DMS 273 treated with DMSO at 0.1 percent for 48 hours (cell line): ENCODE data around the gene GADD45A.
"Not testable (repeated sequence)": the region's sequence is repeated elsewhere in the genome, so short reads cannot be mapped to it uniquely, and the experiment has no call there.

ENCODE experiments used
- DNase-seq: peaks from one replicate; lab custom pipeline; 2025; lab: John Stamatoyannopoulos, UW

The GADD45A gene

GRCh38 chr1:67721650-67722291, 36.8 kb downstream of the GADD45A start:
- no peak for DNase-seq

- no peak for DNase-seq
Observed at GRCh38 chr1:67722292-67722944, 37.4 kb downstream of the GADD45A start.

GRCh38 chr1:67723126-67723525, 38.1 kb downstream of the GADD45A start:
- DNase-seq: no peak

GRCh38 chr1:67723620-67724019, 38.6 kb downstream of the GADD45A start:
- no peak for DNase-seq

GRCh38 chr1:67724928-67725560, 40.0 kb downstream of the GADD45A start:
- no peak for DNase-seq

GRCh38 chr1:67726224-67726623, 41.2 kb downstream of the GADD45A start:
- DNase-seq: no peak

- DNase-seq: no peak
Observed at GRCh38 chr1:67729872-67730271, 44.9 kb downstream of the GADD45A start.

GRCh38 chr1:67730312-67730711, 45.3 kb downstream of the GADD45A start:
- DNase-seq: not testable (repeated sequence)

GRCh38 chr1:67731322-67731721, 46.3 kb downstream of the GADD45A start:
- DNase-seq: no peak

GRCh38 chr1:67732750-67733151, 47.8 kb downstream of the GADD45A start:
- DNase-seq: peak; percentile 26

- no peak for DNase-seq
Observed at GRCh38 chr1:67733681-67734322, 48.8 kb downstream of the GADD45A start.

- DNase-seq: no peak
Observed at GRCh38 chr1:67734323-67734690, 49.3 kb downstream of the GADD45A start.

- DNase-seq: no peak
Observed at GRCh38 chr1:67735206-67735605, 50.2 kb downstream of the GADD45A start.

- DNase-seq: peak; percentile 52
Observed at GRCh38 chr1:67735806-67736627, 51.0 kb downstream of the GADD45A start.

- no peak for DNase-seq
Observed at GRCh38 chr1:67736750-67737149, 51.7 kb downstream of the GADD45A start.

- DNase-seq: no peak
Observed at GRCh38 chr1:67737875-67738274, 52.9 kb downstream of the GADD45A start.
